Activated CD4-positive, CD25-positive, alpha-beta regulatory T cell (primary cell): ENCODE results near the gene VRTN.
"Not testable (repeated sequence)": the region's sequence is repeated elsewhere in the genome, so short reads cannot be mapped to it uniquely, and the experiment has no call there.

ENCODE experiments used
- DNase-seq, 4 experiments: peaks; one replicate each; lab custom pipeline; 2025; lab: John Stamatoyannopoulos, UW

VRTN gene

DNA sequence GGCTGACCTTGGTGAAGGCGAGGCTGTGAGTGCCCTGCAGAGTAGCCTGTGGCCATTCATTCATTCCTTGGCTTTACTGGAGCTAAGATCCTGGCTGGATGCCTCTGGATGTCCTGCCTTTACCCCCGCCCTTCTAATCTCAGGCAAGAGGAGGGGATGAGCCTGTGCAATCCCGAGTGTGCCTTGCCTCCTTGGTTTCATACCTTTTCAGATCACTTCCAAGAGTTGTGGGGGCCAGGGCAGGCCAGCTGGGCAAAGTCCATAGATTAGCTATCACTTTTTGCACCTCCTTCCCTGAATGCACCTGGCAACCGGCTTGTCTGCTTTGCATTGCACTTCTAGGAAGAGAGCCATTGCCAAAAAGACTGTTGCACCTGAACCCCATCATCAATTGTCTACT, 1.5 kb downstream of the VRTN start:
- no peak for DNase-seq

DNA sequence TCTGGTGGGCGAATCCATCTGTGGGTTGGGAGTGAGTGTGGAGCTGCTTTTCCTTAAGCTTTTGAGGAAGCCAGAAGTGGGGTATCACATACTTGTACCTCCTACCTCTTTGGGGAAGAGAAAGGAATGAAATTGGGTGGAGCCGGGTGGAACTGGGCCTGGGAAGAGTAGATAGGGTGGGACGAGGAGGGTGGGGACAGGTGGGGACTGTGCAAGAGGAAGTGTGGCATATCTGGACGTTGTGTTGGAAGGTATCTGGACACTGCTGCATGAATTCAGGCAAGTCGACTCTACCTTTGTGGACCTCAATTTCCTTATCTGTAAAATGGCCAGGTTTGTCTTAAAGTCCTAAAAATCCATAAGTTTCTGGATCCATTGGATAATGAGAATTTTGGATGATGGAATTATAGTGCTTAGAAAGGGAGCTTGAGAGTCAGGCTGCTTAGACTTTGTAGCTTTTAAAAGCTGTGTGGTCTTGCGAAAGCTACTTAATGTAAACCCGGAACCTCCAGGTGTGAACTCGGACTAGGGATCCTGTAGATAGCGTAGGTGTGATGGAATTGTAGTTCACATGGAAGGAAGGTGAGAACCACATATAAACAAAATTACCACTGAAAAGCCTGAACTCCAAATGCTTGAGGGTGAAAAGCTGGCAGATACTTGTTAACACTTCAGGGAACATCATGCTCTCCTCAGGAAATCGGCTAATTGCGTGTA, 2.1 kb downstream of the VRTN start:
- no peak for DNase-seq

DNA sequence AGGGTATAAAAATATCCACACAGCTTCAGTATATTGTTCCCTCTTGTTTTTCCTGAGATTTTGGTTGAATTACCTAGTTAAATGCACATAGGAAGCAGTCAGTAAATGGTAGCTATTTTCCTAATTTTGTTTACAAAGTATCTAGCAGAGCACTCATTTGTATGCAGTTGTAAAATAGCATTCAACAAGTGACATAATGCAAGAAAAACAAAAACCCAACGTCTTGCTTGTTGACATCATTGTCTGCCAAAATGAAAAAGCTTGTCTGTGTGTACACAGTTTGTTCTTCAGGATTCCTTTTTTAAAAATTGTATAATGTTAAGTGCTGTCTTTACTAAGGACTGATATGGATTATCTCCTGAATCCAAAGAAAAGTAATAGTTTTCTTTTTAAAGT, 2.7 kb downstream of the VRTN start:
- DNase-seq, result no peak

DNA sequence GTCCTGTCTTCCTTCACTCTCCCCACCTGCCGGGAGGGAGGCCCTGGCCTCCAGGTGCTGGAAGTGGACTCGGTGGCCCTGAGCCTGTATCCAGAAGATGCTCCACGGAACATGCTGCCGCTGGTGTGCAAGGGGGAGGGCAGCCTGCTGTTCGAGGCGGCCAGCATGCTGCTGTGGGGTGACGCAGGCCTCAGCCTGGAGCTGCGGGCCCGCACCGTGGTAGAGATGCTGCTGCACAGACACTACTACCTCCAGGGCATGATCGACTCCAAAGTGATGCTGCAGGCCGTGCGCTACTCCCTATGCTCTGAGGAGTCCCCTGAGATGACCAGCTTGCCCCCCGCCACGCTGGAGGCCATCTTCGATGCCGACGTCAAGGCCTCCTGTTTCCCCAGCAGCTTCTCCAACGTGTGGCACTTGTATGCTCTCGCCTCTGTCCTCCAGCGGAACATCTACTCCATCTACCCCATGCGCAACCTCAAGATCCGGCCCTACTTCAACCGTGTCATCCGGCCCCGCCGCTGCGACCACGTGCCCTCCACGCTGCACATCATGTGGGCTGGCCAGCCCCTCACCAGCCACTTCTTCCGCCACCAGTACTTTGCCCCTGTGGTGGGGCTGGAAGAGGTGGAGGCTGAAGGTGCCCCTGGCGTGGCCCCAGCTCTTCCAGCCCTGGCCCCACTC, 8.8 kb downstream of the VRTN start:
- no peak for DNase-seq

DNA sequence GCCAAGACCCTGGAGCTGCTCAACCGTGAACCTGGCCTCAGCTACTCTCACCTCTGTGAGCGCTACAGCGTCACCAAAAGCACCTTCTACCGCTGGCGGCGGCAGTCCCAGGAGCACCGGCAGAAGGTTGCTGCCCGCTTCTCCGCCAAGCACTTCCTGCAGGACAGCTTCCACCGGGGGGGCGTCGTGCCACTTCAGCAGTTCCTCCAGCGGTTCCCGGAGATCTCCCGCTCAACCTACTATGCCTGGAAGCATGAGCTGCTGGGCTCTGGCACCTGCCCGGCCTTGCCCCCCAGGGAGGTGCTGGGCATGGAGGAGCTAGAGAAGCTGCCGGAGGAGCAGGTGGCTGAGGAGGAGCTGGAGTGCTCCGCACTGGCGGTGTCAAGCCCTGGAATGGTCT, 9.3 kb downstream of the VRTN start:
- no peak for DNase-seq

DNA sequence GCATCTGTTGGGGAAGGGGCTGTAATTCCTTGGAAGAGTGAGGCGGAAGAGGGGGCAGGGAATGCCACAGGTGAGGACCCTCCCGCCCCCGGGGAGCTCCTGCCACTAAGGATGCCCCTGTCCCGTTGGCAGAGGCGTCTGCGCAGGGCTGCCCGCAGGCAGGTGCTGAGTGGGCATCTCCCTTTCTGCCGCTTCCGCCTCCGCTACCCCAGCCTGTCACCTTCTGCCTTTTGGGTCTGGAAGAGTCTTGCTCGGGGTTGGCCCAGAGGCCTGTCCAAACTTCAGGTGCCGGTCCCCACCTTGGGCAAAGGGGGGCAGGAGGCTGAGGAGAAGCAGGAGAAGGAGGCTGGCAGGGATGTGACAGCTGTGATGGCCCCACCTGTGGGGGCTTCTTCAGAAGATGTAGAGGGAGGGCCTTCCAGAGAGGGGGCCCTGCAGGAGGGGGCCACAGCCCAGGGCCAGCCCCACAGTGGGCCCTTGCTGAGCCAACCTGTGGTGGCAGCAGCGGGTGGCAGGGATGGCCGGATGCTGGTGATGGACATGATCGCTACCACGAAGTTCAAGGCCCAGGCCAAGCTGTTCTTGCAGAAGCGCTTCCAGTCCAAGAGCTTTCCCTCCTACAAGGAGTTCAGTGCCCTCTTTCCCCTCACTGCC, 10.0 kb downstream of the VRTN start:
- no peak for DNase-seq

DNA sequence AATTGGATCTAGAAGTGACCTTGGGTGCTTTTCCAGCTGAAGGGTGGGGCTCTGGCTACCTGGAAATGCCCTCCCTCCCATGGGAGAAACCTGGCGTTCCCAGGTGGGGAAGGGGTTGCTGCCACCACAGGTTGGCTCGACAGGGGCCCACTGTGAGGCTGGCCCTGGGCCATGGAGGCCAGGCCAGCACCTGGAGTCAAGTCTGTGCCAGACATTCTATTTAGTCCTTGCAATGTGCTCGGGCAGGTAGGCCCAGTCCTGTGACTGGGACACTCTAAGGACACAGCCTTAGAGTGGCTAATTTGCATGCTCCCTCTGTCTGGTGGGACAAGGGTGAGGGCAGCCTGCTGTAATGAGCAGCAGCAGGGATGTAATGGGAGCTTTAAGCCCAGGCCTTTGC, 11.9 kb downstream of the VRTN start:
- DNase-seq, result no peak

DNA sequence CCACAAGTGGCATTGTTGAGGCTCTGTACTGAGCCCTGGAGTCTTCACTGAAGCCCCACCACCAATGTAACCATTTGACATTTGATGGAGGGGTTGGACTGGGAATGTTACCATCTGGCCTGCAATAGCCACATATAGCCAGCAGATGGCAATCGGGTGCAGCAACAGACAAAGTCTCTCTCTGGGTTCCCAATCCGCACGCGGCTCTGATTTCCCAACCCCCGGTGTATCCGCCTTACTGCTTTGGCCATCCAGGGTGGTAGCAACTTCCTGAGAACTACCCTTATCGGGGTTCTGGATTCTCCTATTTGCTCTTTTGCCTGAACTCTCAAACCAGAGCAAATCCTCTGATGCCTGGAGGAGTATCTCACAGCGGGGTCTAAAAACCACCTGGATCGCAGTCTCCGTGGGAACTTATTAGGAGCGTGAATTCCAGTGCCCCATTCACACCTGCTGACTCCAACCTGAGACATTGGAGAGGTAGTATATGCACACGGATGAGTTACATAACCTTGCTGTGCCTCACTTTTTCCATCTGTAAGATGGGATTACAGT, 14.2 kb downstream of the VRTN start:
- peak; percentile 12 to 42 (median 27) for DNase-seq

DNA sequence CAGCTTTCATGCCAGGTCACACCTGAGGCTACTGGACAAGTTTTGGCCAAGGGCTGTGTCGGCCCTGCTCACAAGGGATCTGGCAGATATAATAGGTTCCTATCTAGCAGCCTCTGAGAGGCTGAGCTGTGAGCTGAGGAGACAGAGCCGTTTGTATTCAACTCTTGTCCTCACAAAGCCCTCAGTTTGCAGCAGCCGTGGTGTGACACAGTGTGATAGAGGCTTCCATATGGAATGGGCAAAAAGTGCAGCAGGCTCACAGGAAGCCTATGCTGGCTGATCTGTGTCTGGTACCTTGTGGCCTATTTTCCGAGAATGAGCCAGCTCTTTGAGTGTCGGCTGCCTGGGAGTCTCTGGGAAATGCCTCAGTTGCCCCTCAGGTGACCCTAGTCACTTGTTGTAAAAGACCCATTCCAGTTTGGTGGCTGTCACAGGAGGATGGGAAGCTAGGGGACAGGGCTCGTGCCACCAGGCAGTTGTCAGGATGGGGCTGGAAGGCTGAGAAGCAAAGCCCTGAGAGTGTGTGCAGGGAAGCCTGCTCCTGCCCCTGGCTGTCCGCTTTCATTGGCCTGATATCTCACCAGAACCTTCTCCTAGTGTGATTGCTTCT, 16.1 kb downstream of the VRTN start:
- DNase-seq, result no peak

DNA sequence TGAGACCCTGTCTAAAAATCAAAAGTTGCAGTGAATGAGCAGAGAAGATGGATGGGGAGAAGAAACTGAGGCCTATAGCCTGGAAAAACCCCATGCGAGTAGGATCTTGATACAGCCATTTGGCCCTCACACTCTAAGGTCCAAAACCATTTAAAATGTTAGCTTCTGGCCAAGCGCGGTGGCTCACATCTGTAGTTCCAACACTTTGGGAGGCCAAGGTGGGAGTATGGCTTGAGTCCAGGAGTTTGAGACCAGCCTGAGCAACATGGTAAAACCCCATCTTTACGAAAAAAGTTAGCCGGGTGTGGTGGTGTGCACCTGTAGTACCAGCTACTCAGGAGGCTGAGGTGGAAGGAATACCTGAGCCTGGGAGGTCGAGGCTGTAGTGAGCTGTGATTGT, 19.8 kb downstream of the VRTN start:
- no peak for DNase-seq

DNA sequence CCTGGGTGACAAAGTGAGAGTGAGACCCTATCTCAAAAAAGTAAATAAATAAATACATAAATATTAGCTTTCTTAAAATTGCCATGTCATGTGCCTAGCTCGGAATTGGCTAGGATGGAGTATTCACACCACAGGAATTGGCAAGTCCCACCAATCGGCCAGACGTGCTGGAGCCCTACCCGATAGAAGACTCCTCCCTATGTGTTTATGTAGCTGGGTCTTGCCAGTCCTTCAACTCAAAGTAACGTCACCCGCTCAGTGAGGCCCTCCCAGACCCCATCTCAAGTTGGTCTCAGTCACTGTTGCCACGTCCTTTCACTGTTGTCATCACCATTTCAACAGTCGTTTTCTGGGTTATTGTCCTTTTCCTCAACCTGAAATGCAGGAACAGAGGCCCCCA, 20.2 kb downstream of the VRTN start:
- DNase-seq, result no peak

DNA sequence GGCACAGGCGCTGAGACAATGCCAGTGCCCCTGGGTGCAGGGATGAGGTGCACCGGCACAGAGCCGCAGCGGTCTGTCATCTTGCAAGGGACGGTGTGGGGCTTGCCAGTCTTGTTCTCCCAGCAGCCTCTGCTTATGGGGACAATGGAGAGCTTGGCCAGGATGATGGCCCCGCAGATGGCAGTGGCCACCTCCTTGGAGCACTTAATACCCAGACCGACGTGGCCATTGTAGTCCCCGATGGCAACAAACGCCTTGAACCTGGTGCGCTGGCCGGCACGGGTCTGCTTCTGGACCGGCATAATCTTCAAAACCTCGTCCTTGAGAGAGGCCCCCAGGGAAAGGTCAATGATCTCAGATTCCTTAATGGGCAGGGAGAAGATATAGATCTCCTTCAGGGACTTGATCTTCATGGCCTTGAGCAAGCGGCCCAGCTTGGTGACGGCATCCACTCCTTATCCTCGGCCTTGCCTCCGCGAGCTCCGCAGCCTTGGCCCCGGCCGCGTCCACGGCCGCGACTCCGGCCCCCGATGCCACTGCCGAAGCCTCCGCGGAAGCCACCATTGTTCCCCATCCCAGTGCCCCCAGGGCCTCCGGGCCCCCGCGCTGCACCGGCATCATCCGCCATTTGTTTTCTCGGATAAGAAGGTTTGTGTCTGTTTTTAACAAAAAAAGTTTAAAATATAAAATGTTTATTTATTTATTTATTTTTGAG, 29.9 kb downstream of the VRTN start:
- DNase-seq, result no peak

DNA sequence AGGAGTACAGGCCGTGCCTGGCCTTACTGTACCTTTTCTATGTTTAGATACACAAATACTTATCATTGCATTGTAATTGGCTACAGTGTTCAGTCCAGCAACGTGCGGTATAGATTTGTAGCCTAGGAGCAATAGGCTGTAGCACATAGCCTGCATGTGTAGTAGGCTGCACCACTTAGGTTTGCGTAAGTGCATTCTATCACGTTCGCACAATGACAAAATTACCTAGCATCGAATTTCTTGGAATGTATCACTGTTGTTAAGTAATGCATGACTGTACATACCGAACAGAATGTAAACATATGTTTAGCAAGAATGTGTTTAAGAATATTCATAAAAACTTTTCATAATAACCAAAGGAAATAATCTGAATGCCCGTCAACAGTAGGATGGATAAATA, 31.9 kb downstream of the VRTN start:
- DNase-seq, result no peak

DNA sequence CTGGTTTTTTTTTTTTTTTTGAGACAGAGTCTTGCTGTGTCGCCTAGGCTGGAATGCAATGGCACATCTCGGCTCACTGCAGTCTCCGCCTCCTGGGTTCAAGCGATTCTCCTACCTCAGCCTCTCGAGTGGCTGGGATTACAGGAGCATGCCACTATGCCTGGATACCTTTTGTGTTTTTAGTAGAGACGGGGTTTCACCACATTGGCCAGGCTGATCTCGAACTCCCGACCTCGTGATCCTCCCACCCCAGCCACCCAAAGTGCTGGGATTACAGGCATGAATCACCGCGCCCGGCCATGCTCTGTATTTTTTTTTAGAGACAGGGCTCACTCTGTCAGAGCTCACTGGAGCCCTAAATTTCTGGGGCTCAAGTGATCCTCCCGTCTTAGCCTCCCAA, 32.6 kb downstream of the VRTN start:
- DNase-seq, result no peak

DNA sequence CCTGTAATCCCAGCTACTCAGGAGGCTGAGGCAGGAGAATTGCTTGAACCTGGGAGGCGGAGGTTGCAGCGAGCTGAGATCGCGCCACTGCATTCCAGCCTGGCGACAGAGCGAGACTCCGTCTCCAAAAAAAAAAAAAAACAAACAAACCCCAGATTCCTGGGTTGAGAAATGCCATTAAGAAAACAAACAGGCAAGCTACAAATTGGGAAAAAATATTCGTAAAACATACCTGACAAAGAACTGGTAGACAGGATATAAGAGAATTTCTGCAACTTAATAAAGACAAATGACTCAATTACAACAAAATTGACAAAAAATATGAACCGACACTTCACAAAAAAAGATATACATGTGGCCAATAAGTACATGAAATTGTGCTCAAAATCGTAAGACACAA, 33.3 kb downstream of the VRTN start:
- not testable (repeated sequence) for DNase-seq

DNA sequence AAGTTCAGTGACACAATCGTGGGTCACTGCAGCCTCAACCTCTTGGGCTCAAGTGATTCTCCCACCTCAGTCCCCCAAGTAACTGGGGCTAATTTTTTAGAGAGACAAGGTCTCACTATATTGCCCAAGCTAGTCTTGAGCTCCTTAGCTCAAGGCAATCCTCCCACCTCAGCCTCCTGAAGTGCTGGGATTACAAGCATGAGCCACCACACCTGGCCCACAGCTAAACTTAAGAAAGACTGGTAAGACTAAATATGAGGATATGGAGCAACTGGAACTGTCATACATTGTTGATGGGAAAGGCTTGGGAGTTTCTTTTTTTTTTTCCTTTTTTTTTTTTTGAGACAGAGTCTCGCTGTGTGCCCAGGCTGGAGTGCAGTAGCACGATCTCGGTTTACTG, 34.0 kb downstream of the VRTN start:
- no peak for DNase-seq

DNA sequence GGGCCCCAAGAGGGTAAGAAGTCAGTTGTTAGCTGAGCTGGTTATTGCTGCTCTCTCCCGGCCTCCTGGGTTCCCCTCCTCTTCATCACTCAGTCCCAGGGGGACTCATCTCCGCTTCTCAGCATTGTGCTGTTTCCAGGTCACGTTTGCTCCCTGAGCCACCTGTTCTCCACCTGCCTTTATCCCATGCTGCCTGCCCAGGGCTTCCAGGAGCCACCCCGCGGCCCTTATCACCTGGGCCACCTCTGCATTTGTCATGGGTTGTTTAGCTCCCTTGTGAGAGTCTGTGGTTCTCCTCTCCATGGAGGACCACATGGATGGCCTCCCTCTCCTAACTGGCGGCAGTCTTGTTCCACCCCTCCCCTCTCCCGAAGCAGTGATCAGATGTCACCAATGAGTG, 41.7 kb downstream of the VRTN start:
- DNase-seq, result no peak

DNA sequence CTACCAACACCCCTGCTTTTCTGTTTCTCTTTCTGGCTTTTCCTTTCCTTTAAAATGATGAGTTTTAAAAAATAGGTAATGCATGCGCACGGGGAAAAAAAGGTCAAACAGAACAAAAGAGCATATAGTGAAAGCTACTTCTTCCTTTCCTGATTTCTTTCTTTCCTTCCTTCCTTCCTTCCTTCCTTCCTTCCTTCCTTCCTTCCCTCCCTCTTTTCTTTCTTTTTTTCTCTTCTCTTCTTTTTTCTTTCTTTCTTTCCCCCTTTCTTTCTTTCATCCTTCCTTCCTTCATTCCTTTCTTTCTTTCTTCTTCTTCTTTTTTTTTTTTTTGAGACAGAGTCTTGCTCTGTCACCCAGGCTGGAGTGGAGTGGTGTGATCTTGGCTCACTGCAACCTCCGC, 42.2 kb downstream of the VRTN start:
- DNase-seq, result not testable (repeated sequence)

DNA sequence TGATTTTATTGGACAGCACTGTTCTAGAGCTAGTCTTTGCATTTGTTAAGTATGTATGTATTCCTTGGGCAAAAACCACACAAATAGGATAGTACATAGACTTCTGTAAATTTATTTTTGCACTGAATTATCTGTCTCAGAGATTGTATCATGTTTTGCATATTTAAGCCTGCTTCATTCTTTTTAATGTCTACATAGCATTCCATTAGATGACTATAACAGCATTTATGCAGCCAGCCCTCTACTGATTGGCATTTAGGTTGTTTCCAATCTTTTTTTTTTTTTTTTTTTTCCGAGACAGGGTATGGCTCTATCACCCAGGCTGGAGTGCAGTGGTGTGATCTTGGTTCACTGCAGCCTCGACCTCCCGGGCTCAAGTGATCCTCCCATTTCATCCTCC, 43.2 kb downstream of the VRTN start:
- no peak for DNase-seq

DNA sequence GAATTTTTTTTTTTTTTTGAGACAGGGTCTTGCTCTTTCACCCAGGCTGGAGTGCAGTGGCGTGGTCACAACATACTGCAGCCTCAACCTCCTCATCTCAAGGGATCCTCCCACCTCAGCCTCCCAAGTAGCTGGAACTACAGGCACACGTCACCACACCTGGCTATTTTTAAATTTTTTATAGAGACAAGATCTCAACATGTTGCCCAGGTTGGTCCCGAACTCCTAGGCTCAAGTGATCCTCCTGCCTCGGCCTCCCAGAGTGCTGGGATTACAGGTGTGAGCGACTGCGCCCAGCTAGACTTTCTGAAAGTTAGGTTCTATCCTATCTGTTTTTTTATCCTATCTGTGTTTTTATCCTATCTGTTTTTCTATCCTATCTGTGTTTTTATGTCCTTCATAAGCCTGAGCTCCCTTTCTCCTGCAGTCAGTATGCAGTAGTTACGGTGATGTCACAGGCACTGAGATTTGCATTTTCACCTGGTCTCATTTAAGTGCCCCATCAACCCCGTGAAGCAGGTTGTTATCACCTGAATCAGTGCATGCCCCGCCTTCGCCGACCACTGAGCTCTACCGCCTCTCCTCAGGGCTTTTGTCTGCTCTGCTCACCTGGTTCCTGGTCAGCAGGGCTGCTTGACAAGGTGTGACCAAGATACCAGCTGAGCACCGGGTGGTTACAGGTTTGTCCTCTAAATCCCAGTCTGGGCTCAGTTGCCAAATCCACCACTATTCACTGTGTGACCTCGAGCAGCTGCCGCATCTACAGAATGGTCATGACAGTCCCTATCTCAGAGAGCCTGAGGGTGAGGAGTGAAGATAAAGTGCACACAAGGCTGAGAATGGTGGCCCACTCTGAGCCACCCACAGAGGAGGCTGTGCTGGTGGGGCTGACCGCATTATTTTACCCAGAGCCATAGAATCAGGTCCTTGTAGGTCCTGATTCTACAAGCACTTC, 44.6 kb downstream of the VRTN start:
- no peak for DNase-seq

DNA sequence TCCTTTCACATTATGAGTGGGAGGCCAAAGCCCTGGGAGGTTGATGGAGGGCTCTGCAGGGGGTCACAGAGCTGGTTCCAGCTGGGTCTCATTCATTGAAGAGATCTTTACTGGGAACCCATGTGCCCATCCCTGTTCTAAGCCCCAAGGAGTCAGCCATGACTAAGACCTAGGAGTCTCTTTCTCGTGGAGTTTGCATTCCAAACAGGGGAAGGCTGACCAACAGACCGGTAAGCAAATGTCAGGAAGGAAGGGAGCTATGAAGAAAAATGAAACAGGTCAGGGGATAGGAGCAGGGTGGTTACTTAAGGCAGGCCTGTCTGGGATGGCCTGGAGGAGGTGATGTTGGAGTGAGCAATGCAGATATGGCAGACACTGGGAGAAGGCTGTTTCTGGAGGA, 46.3 kb downstream of the VRTN start:
- no peak for DNase-seq
